ENCODE measurements around the gene INSIG1. TPM values are rescaled to one million over a fixed set of nuclear protein-coding genes. Genes with fewer than 3 reads are reported as not detected.

The INSIG1 gene
- total RNA-seq, 2 donors from 2014 or later: 68.9 to 94.0 TPM

- Mint-ChIP-seq H3K36me3 (peaks cover 19 to 52% of the 10 kb centered on the region in 2 donors), H3K27ac (peak overlapping the region in 1 of 2 donors; percentile 66), H3K9me3 (no peaks in the 10 kb centered on the region)
- ATAC-seq: peak; percentile 33 to 41
- DNase-seq (ENCODE audit: low spot score in 2 of 2): no peak
These were observed 9.2 kb downstream of the INSIG1 start for GRCh38 chr7:155306673-155307470.

DNA sequence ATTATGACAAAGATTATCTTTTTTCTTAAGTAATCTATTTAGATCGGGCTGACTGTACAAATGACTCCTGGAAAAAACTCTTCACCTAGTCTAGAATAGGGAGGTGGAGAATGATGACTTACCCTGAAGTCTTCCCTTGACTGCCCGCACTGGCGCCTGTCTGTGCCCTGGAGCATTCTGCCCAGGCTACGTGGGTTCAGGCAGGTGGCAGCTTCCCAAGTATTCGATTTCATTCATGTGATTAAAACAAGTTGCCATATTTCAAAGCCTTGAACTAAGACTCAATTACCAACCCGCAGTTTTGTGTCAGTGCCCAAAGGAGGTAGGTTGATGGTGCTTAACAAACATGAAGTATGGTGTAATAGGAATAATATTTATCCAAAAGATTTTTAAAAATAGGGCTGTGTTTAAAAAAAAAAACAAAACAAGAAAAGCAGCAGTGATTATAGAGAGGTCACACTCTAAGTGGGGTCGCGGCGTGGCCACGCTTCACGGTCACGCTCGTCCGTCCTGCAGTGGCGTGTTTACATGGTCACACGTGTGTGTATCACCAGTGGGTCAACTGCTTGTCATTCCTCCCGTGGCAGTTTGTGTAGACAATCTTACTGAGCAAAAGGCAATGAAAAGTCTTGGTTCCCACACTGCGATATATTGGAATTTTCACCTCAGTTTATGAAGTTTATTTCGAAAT lies 10.8 kb downstream of the INSIG1 start:
- ATAC-seq (no peak), DNase-seq (ENCODE audit: low spot score in 2 of 2) (no peak)
- Mint-ChIP-seq H3K9me3 (no peaks in the 10 kb centered on the region), H3K27ac (no peak overlapping the region), H3K36me3 (peaks cover 19 to 44% of the 10 kb centered on the region in 2 donors)

GRCh38 chr7:155309021-155309338 lies 11.3 kb downstream of the INSIG1 start:
- ATAC-seq (no peak), DNase-seq (ENCODE audit: low spot score in 2 of 2) (no peak)
- Mint-ChIP-seq H3K27ac (no peak overlapping the region), H3K9me3 (no peaks in the 10 kb centered on the region), H3K36me3 (peaks cover 19 to 39% of the 10 kb centered on the region in 2 donors)

DNA sequence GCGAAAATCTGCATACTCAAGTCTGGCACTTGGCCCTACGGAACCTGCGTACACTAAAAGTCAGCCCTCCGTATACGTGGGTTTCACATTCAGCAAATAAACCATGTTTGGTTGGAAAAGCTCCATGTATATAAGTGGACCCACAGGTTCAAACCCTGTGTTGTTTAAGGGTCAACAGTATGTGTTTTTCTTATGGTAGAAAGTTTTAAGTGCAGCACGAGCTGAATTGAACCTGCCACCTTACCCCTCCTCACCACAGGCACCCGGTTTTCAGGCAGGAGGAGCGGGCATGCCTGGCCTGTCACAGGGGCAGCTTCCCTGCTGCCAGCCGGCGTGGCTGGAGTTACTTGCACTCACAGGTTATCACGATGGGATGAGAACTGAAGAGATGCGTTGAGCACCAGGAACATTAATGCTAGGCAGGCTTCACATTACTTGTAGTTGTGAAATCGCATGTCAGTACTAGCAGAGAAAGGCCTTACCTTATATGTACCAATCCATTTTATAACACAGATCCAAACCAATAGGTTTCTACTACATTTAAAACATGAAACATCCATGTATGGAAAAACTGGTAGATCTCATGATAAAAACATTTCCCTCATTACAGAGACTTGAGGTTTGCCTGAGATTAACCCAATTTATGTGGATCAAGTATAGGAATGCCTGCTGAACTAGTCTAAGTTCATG lies 12.9 kb downstream of the INSIG1 start:
- Mint-ChIP-seq H3K36me3 (peaks cover 14 to 24% of the 10 kb centered on the region in 2 donors), H3K27ac (peak overlapping the region in 1 of 2 donors; percentile 15), H3K9me3 (no peaks in the 10 kb centered on the region)
- no peak for DNase-seq (ENCODE audit: low spot score in 2 of 2)
- no peak for ATAC-seq

DNA sequence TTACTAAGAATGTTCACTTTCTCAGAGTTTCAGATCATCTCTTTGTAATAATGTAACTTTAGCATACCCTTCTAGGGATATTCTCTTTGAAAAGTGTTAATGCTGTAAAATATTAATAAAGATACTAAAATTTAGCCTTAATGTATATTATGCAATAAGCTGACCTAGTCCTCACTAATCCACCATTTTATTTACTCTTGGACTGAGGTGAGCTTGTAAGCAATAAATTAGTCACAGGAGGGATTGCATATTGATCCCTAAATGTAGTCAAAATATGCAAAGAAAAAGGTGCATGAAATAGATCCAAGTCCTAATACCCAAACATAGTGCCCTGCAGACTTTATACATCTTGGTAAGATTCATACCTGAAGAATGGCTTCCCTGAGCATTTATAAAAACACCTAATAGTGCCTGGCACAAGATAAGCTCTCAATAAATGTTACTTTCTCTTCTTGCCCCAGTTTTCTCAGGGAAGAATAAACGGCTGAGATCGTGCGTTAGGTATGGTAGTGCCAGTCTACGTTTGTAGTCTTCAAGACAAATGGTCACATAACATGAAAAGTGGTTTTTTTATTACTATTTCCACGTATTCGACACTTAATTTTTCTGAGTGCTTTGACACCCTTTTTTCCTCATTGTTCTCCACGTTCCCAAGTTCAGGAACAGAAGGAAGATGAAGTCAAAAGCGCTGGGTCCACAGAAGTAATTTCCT lies 14.3 kb downstream of the INSIG1 start:
- no peaks in the 10 kb centered on the region for H3K9me3 Mint-ChIP-seq
- DNase-seq (ENCODE audit: low spot score in 2 of 2) (no peak), ATAC-seq (no peak)
- peak overlapping the region in 1 of 2 donors; percentile 68 for H3K27ac Mint-ChIP-seq
- peaks cover 11 to 21% of the 10 kb centered on the region in 2 donors for H3K36me3 Mint-ChIP-seq

- ATAC-seq (peak in 1 of 2 donors; percentile 40), DNase-seq (ENCODE audit: low spot score in 2 of 2) (no peak)
- Mint-ChIP-seq H3K36me3 (peaks cover 6 to 16% of the 10 kb centered on the region in 2 donors), H3K9me3 (no peaks in the 10 kb centered on the region), H3K27ac (peak overlapping the region in 1 of 2 donors; percentile 68)
These were observed 15.0 kb downstream of the INSIG1 start for GRCh38 chr7:155312633-155313032.

DNA sequence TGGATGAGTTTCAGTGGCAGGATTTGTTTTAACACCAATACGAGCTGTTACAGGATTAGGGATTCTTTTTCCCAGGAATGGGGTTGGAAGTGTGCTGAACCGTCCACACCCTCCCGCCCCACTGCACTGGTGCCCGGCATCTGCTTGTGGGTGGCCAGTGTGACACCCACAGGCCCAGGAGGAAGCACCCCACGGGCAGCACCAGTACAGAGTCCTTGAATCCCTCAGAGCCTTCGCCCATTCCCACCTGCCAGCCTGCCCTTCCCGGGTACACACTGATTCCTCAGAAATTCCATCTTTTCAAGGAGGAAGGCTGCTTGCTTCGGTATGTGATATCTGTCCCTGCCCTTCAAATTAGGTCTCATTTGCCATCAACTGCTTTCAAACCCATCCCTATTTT lies 15.4 kb downstream of the INSIG1 start:
- Mint-ChIP-seq H3K36me3 (peaks cover 6 to 16% of the 10 kb centered on the region in 2 donors), H3K9me3 (no peaks in the 10 kb centered on the region), H3K27ac (no peak overlapping the region)
- ATAC-seq (peak in 1 of 2 donors; percentile 39), DNase-seq (ENCODE audit: low spot score in 2 of 2) (no peak)

DNA sequence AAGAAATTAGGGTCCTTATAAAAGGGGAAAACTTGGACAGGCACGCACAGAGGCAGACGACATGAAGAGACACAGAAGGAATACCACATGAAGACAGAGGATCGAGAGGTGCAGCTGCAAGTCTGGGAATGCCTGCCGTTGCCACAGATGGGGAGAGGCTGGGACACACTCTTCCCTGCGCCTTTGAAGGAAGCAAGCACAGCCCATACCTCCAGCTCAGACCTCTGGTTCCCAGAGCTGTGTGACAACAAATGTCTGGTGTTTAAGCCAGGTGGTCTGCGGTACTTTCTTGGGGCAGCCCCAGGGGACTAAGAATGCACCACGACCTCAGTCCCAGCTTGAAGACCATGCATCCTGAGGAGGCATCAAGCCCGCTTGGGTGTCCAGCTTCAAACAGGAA lies 18.3 kb downstream of the INSIG1 start:
- no peak for DNase-seq (ENCODE audit: low spot score in 2 of 2)
- Mint-ChIP-seq H3K36me3 (no peaks in the 10 kb centered on the region), H3K9me3 (no peaks in the 10 kb centered on the region), H3K27ac (no peak overlapping the region)
- ATAC-seq: no peak

- ATAC-seq (no peak), DNase-seq (ENCODE audit: low spot score in 2 of 2) (no peak)
- Mint-ChIP-seq H3K36me3 (no peaks in the 10 kb centered on the region), H3K9me3 (no peaks in the 10 kb centered on the region), H3K27ac (no peak overlapping the region)
These were observed 18.9 kb downstream of the INSIG1 start for GRCh38 chr7:155316427-155317113.

DNA sequence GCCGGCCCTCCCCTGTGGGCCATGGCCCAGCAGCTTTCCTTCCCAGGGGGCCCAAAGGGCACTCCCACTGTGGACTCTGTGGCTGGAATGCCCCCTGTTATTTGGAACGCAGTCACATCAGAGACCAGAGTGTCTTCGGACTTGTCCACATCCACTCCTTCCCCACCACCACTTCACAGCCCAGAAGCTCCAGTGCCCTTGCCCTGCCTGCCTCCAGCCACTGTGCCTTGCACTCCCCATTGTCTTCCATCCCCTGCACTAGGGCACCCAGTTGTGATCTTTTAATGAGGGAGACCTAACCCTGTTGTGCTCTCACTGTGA lies 19.4 kb downstream of the INSIG1 start:
- DNase-seq (ENCODE audit: low spot score in 2 of 2) (no peak), ATAC-seq (no peak)
- H3K9me3 Mint-ChIP-seq: no peaks in the 10 kb centered on the region
- H3K36me3 Mint-ChIP-seq: no peaks in the 10 kb centered on the region
- H3K27ac Mint-ChIP-seq: no peak overlapping the region

DNA sequence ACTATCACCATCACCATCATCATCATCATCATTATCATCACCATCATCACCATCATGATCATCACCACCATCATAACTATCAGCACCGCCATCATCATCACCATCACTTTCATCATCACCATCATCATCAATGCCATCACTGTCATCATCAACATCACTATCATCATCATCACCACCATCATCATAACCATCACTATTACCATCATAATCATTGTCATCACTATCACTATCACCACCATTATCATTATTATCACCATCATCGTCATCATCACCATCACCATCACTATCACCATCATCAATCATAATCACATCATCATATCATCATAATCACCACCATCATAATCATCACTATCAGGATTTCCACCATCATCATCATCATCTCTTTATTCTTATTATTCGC lies 20.6 kb downstream of the INSIG1 start:
- no peak overlapping the region for H3K27ac Mint-ChIP-seq
- H3K36me3 Mint-ChIP-seq: peaks cover 0 to 2% of the 10 kb centered on the region in 2 donors
- peaks cover under 1 to 3% of the 10 kb centered on the region in 2 donors for H3K9me3 Mint-ChIP-seq
- no peak for ATAC-seq
- no peak for DNase-seq (ENCODE audit: low spot score in 2 of 2)

GRCh38 chr7:155322530-155322929 lies 24.9 kb downstream of the INSIG1 start:
- DNase-seq (ENCODE audit: low spot score in 2 of 2): no peak
- H3K27ac Mint-ChIP-seq: no peak overlapping the region
- no peak for ATAC-seq
- H3K9me3 Mint-ChIP-seq: peaks cover 6 to 14% of the 10 kb centered on the region in 2 donors
- H3K36me3 Mint-ChIP-seq: peaks cover 0 to 6% of the 10 kb centered on the region in 2 donors

GRCh38 chr7:155323001-155323638 lies 25.4 kb downstream of the INSIG1 start:
- DNase-seq (ENCODE audit: low spot score in 2 of 2) (no peak), ATAC-seq (peak in 1 of 2 donors; percentile 53)
- Mint-ChIP-seq H3K27ac (no peak overlapping the region), H3K9me3 (peaks cover 6 to 14% of the 10 kb centered on the region in 2 donors), H3K36me3 (peaks cover 0 to 6% of the 10 kb centered on the region in 2 donors)

DNA sequence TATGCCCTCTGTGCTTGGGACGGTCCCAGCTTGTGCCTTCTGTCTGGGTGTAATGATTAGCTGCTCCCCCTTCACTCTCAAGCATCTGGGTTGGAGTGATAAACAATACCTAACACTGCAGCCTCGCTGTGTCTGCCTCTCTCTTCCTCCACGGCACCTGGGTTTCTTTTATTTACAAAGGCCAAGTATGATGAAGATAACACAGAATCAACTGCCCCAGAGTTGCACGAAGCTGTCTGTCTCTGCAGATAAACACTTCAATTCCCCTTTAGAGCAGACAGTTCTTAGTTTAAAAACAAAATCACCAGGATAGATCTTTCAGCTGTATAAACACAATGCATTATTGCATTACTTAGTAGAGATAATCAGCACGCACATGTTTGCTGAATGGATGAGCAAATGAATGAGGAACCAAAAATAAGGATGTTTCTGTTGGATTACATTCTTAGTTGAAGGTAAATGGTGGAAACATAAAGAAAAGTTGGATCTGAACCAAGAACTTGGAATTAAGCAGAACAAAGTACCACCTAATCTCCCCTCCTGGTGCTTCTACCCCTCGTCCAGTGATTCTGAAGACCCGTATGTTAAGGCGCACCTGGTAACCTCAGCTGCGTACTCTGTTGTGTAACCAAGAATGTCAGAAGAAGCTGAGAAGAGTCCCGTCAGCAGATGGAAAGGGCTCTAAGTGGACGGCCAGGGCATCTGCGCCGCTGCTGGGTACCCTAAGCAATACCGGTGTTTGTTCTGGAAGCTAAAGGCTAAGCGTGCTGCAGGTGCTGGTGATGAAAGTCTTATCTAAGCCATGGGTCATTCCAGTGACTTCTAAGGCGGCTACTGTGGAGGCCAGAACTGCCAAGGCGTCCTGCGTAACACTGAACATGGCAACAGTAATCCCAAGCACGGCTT lies 26.6 kb downstream of the INSIG1 start:
- no peak overlapping the region for H3K27ac Mint-ChIP-seq
- DNase-seq (ENCODE audit: low spot score in 2 of 2) (no peak), ATAC-seq (no peak)
- peaks cover 0 to 6% of the 10 kb centered on the region in 2 donors for H3K36me3 Mint-ChIP-seq
- H3K9me3 Mint-ChIP-seq: peaks cover 6 to 14% of the 10 kb centered on the region in 2 donors

DNA sequence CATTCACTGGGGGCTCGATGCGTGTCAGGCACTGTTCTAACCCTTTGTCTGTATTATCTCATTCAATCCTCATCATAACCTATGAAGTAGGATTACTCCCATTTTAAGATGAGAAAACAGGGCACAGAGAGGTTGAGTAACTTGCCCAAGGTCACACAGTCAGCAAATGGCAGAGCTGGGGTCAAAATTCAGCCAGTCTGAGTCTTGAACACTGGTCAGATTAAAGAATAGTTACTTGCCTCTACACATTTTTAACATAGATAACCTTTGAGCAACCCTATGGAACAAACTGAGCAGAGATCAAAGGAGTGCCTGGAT lies 27.2 kb downstream of the INSIG1 start:
- Mint-ChIP-seq H3K36me3 (peaks cover 0 to 6% of the 10 kb centered on the region in 2 donors), H3K27ac (no peak overlapping the region), H3K9me3 (peaks cover 6 to 14% of the 10 kb centered on the region in 2 donors)
- ATAC-seq: no peak
- DNase-seq (ENCODE audit: low spot score in 2 of 2): no peak
